Lower leg skin (tissue), 4 donors: ENCODE measurements around the gene PSMB8. TPM values are rescaled to one million over a fixed set of nuclear protein-coding genes. Genes with fewer than 3 reads are reported as not detected.
"Not testable (repeated sequence)": the region's sequence is repeated elsewhere in the genome, so short reads cannot be mapped to it uniquely, and the experiment has no call there.

Experiments
- DNase-seq, 2 donors: peaks; one replicate each; pipeline ENCODE4 v3.0.0-alpha.2; 2019; ENCODE audit warnings: low spot score in 2 of 2
- H3K4me3 ChIP-seq: fragments of 200-600 bp; sonication (generic); 2 replicates; pipeline ENCODE4 v1.5.1; 2017; ENCODE audit warnings: mild to moderate bottlenecking, low read depth; ENCODE audit not compliant: poor library complexity, severe bottlenecking
- POLR2A ChIP-seq, 2 donors: fragments of 450-650 bp; IDR thresholded peaks; one replicate each; pipeline ENCODE4 v1.6.1; 2016 to 2017; ENCODE audit warnings: antibody characterized with exemption in 2 of 2, mild to moderate bottlenecking in 1 of 2, moderate library complexity in 1 of 2
- WGBS, 2 donors: methylation state at CpG; one replicate each; pipeline ENCODE4 v1.1.5; 2018; 5-methylcytosine and 5-hydroxymethylcytosine counted together
- intact Hi-C: fragments of 100-400 bp; cut with DNase I; formaldehyde crosslinking; loops from one replicate; pipeline ENCODE4 v1.15.0; 2023; ENCODE audit warnings: low total_unique reads
- total RNA-seq, 4 donors: library from RNA; depleted of rRNA; stranded (reverse); fragments of >200 nt; gene quantifications; one replicate each; pipeline ENCODE4 v1.1.0, GENCODE V29; 2016
- TF ChIP-seq, protein P1 (sequence below), 3 donors: fragments of 450-650 bp; IDR thresholded peaks; one replicate each; pipeline ENCODE4 v1.5.1; 2016; ENCODE audit warnings: antibody characterized with exemption in 3 of 3, mild to moderate bottlenecking in 3 of 3, moderate library complexity in 2 of 3

The PSMB8 gene
- total RNA-seq, 4 donors from 2014 or later, result 38.9 to 63.9 (median 50.3) TPM

DNA sequence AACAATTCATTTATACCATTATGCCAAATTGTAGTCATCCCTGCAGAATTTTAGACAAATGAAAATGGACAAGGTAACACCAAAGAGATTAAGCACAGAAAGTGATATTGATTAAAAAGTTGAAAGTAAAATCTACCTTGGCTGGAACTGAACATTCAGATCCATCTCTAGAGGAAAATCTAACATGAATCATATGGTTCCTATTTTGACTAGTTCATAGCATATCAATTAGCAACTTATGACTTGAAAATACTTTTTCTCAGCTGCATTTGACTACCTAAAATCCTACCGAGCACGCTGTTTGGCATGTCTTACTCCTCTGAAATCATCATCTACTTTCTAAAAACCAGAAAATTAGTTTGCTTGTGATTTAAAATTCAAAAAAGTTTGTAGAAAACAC, 32.8 kb upstream of the PSMB8 start:
- no peak overlapping the region for H3K4me3 ChIP-seq
- 87 to 93% methylated on average over 2 of the region's 2 CpGs for WGBS, 2 donors
- TF ChIP-seq, protein P1, sequence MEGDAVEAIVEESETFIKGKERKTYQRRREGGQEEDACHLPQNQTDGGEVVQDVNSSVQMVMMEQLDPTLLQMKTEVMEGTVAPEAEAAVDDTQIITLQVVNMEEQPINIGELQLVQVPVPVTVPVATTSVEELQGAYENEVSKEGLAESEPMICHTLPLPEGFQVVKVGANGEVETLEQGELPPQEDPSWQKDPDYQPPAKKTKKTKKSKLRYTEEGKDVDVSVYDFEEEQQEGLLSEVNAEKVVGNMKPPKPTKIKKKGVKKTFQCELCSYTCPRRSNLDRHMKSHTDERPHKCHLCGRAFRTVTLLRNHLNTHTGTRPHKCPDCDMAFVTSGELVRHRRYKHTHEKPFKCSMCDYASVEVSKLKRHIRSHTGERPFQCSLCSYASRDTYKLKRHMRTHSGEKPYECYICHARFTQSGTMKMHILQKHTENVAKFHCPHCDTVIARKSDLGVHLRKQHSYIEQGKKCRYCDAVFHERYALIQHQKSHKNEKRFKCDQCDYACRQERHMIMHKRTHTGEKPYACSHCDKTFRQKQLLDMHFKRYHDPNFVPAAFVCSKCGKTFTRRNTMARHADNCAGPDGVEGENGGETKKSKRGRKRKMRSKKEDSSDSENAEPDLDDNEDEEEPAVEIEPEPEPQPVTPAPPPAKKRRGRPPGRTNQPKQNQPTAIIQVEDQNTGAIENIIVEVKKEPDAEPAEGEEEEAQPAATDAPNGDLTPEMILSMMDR (IDR thresholded peaks at IDR 0.05), result no peak
- no peak for TF ChIP-seq POLR2A (IDR thresholded peaks at IDR 0.05)
- no peak for DNase-seq
- intact Hi-C loops, result no loop called here

DNA sequence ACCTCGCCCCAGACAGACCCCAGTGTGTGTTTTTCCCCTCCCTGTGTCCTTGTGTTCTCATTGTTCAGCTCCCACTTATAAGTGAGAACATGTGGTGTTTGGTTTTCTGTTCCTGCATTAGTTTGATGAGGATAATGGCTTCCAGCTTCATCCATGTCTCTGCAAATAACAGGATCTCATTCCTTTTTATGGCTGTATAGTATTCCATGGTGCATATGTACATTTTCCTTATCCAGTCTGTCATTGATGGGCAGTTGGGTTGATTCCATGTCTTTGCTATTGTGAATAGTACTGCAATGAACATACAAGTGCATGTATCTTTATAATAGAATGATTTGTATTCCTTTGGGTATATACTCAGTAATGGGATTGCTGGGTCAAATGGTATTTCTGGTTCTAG, 30.1 kb upstream of the PSMB8 start:
- intact Hi-C loops, H3K4me3 ChIP-seq: not testable (repeated sequence)
- WGBS, 2 donors, result 60 to 65% methylated on average over 1 of the region's 1 CpG

DNA sequence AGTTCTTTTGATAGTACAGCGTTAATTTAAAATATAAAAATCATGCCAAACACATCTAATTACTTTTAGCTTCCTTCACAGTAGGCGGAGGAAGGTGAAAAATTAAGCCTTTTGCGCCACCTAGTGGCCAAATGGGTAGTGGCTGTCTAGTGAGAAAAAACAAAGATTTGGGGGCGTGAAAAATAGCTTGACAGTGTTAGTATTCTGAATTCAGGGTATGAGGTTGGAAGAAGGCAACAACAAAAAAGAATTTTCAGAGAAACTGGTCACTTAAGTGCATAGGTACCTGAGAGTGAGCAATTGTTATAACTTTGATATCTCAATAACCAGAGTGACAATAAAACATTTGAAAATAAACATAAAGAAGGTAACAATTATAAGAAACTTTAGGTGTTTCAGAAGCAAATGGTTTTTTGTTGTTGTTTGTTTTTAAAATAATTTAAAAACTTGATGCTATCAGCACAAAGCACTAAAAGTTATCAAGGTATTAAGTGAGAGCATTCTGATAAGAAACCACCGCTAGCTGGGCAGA, 24.5 kb upstream of the PSMB8 start:
- DNase-seq, result peak; percentile 78 to 95
- no peak overlapping the region for H3K4me3 ChIP-seq
- 19 to 20% methylated on average over 5 of the region's 5 CpGs for WGBS, 2 donors
- intact Hi-C loops, result no loop called here
- TF ChIP-seq, protein P1 (IDR thresholded peaks at IDR 0.05), result peak in 2 of 3 donors; percentile 37 to 85
- TF ChIP-seq POLR2A (IDR thresholded peaks at IDR 0.05), result no peak

More for the DNA sequence above, 30.1 kb upstream of the PSMB8 start:
- not testable (repeated sequence) for DNase-seq

DNA sequence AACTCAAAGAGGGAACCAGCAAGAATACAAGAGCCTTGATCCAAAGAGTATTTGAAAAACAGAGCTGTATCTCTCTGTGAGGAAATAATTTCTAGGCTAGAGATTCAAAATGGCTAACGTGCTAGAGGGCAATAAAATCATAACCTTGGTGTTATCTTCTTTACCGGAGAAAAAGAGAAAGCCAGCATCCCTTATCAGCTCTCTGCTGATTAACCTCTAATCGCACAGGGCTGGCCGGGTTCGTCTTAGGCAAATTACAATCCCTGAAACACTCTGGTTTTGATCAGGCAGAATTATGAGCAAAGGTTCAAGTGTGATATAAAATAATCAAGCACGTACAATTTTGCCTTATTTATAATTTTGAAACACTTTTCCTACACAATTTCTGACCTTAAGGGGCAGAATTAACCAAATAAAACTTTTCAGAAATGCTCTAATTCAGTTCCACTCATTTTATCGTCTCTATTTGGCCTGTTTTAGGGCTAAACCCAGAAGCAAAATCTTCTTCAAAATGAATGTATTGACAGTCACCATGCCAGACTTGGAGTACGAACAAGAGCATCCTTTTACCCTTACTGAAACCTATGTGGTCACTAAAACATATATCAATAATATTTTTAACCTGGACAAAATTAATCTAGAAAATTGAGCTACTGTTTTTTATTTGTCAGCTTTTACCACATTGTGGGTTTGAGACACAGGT, 23.9 kb upstream of the PSMB8 start:
- no peak for TF ChIP-seq POLR2A (IDR thresholded peaks at IDR 0.05)
- TF ChIP-seq, protein P1 (IDR thresholded peaks at IDR 0.05), result no peak
- intact Hi-C loops, result no loop called here
- DNase-seq, result no peak
- H3K4me3 ChIP-seq, result no peak overlapping the region
- WGBS, 2 donors, result 67 to 68% methylated on average over 8 of the region's 8 CpGs

DNA sequence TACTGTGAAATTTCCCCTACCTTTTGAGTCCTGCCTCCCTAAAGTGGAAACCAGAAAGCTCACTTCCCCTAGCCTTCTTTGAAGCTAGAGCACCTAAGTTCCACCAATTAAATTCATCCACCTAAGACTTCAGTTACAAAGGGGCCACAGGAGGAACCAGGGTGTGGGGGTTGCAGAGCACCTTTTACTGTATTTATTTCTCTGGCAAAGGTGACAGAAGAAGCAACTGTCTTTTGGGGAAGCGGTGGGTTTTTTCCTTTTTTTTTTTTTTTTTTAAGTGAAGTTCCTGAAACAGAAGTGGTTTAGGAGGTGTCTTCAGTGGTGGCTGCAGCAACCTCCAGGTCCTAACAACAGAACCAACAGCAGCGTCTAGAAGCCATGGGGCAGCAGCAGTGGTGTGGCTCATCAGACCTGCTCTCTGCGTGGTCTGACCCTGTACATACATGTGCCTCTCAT, 23.2 kb upstream of the PSMB8 start:
- no peak for TF ChIP-seq POLR2A (IDR thresholded peaks at IDR 0.05)
- TF ChIP-seq, protein P1 (IDR thresholded peaks at IDR 0.05), result no peak
- DNase-seq, result no peak
- intact Hi-C loops, result no loop called here
- H3K4me3 ChIP-seq, result no peak overlapping the region
- WGBS, 2 donors, result 70 to 82% methylated on average over 3 of the region's 3 CpGs

DNA sequence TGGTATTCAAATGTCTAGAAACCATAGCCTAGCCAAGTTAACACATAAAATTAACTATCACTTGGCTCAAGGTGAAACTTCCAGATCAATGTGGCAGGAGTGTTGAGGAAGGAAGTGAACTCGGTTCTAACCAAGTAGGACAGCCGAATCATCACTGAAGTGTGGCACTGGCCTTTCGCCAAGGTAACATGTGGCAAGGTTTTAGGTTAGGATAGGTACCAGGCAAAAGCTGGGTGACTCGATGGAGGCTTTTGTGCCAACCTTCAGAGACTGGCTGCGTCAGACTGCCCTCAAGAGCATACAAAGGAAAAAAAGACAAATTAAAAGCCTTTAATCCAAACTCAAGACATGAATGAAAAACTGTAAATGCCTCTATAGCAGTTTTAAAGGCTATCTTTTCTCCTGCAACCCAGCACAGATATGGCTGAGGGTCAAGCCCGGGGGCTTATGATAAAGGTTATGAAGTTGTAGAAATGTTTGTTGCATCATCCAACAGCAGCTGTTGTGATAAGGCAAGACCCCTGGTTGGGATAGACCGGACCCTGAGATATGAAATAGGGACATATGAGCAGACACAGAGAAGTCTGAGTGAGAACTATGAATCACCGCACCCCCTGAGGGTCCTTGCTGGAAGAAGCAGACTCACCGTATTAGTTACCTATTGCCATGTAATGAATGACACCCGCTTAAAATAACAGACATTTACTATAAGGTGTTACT, 22.0 kb upstream of the PSMB8 start:
- intact Hi-C loops, result no loop called here
- no peak overlapping the region for H3K4me3 ChIP-seq
- TF ChIP-seq, protein P1 (IDR thresholded peaks at IDR 0.05), result no peak
- TF ChIP-seq POLR2A (IDR thresholded peaks at IDR 0.05), result no peak
- 63% methylated on average over 10 of the region's 10 CpGs for WGBS, 2 donors
- no peak for DNase-seq
